CD4-positive, CD25-positive, alpha-beta regulatory T cell (primary cell): ENCODE measurements around the gene UGT1A7. TPM values are rescaled to one million over a fixed set of nuclear protein-coding genes. Genes with fewer than 3 reads are reported as not detected.

Experiments used
- ATAC-seq, 2 donors: fragments of 150-1000 bp; cut with Tn5 transposase; one replicate each; pipeline ENCODE4 v1.10.0; 2021; ENCODE audit warnings: low read depth in 2 of 2, moderate number of reproducible peaks in 2 of 2, moderate library complexity in 1 of 2
- DNase-seq, 3 donors: peaks; one replicate each; pipeline versions ENCODE4 v3.0.0 to v3.0.0-alpha.2; 2012 to 2022; ENCODE audit warnings: mixed read lengths in 1 of 3
- H3K27ac ChIP-seq: one replicate; pipeline ENCODE4 v1.7.0; 2013; ENCODE audit warnings: mild to moderate bottlenecking, low read length; ENCODE audit not compliant: insufficient read depth, poor library complexity, severe bottlenecking
- H3K27me3 ChIP-seq: one replicate; pipeline ENCODE4 v1.7.0; 2013; ENCODE audit warnings: low read length; ENCODE audit not compliant: control insufficient read depth, insufficient read depth
- H3K36me3 ChIP-seq: one replicate; pipeline ENCODE4 v1.7.0; 2013; ENCODE audit warnings: mild to moderate bottlenecking, low read length, moderate library complexity; ENCODE audit not compliant: control insufficient read depth, insufficient read depth
- H3K4me1 ChIP-seq: 2 replicates; pipeline ENCODE4 v1.7.0; 2013; ENCODE audit warnings: mild to moderate bottlenecking, low read length; ENCODE audit not compliant: insufficient read depth, control insufficient read depth, poor library complexity, severe bottlenecking
- H3K4me3 ChIP-seq: one replicate; pipeline ENCODE4 v1.7.0; 2013; ENCODE audit warnings: low read depth, mild to moderate bottlenecking, low read length, moderate library complexity
- H3K9me3 ChIP-seq, 2 experiments: 1 replicate in 1 of 2; 2 replicates in 1 of 2; pipeline ENCODE4 v1.7.0; 2013; ENCODE audit warnings: low read length in 2 of 2, mild to moderate bottlenecking in 1 of 2, moderate library complexity in 1 of 2; ENCODE audit not compliant: control insufficient read depth in 2 of 2
- H3K27ac Mint-ChIP-seq, 3 donors: one replicate each; pipeline ENCODE4 v1.8.0; 2020 to 2022; ENCODE audit warnings: mild to moderate bottlenecking in 3 of 3, mixed read lengths in 3 of 3, moderate library complexity in 2 of 3
- H3K27me3 Mint-ChIP-seq: one replicate; pipeline ENCODE4 v1.8.0; 2022; ENCODE audit warnings: mild to moderate bottlenecking, mixed read lengths
- H3K36me3 Mint-ChIP-seq: one replicate; pipeline ENCODE4 v1.8.0; 2020; ENCODE audit warnings: mixed read lengths
- H3K4me1 Mint-ChIP-seq, 4 donors: one replicate each; pipeline ENCODE4 v1.8.0; 2020 to 2022; ENCODE audit warnings: mixed read lengths in 4 of 4, mild to moderate bottlenecking in 1 of 4
- H3K4me3 Mint-ChIP-seq, 4 donors: one replicate each; pipeline ENCODE4 v1.8.0; 2020 to 2022; ENCODE audit warnings: mild to moderate bottlenecking in 4 of 4, mixed read lengths in 4 of 4, moderate library complexity in 3 of 4
- H3K9me3 Mint-ChIP-seq, 7 donors: one replicate each; pipeline ENCODE4 v1.8.0; 2020 to 2022; ENCODE audit warnings: mixed read lengths in 7 of 7, mild to moderate bottlenecking in 3 of 7, moderate library complexity in 2 of 7
- polyA plus RNA-seq, 4 donors: library from polyadenylated mRNA; unstranded; fragments of 300-500 nt; fragmentation: Illumina TruSeq; gene quantifications; one replicate each; pipeline ENCODE4 v1.2.3, GENCODE V29; 2021
- total RNA-seq: library from RNA; stranded (reverse); gene quantifications from one replicate; pipeline ENCODE4 v1.2.3, GENCODE V29; 2022

Gene UGT1A7
- total and polyA plus RNA-seq, 5 donors from 2014 or later, result not detected

DNA sequence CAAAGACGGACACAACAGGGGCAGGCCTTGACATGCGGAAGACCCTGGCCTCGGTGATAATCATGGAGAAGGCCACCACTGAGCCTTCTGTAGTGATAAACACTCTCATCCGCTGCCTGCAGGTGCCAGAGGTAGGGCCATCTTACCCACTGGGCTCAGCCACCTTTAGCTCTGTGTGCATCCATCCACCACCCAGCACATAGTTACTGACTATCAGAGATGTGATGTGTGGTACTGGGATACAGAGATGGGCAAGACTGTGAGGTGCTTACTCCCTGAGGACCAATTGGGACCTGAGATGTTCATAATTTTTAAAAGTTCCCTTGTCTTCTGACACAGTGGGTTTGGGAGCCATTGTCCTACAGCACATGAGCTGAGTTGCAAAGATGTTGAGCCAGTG lies 98.0 kb downstream of the UGT1A7 start:
- DNase-seq, result no peak
- no peaks in the 10 kb centered on the region for H3K4me1 ChIP-seq
- Mint-ChIP-seq H3K36me3 (no peaks in the 10 kb centered on the region), H3K4me1 (no peaks in the 10 kb centered on the region), H3K9me3 (peaks cover 0 to 17% (median 5%) of the 10 kb centered on the region in 7 donors), H3K27me3 (peaks cover 13% of the 10 kb centered on the region), H3K4me3 (no peak overlapping the region), H3K27ac (no peak overlapping the region)
- peaks cover 10% of the 10 kb centered on the region for H3K27me3 ChIP-seq
- no peak for ATAC-seq
- H3K4me3 ChIP-seq, result no peak overlapping the region
- peaks cover 2 to 11% of the 10 kb centered on the region in 2 experiments for H3K9me3 ChIP-seq
- H3K36me3 ChIP-seq, result no peaks in the 10 kb centered on the region
- no peak overlapping the region for H3K27ac ChIP-seq

DNA sequence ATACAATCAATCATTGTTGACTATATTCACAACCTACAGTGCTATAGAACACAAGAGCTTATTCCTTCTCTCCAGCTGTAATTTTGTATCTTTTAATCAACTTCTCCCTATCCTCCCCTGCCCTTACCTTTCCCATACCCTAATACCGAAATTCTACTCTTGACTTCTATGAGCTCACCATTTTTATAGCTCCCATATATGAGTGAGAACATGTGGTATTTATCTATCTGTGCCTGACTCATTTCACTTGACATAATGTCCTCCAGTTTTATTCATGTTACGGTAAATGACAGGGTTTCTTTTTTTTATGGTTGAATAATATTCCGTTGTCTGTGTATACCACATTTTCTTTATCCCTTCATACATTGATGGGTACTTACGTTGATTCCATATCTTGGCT lies 99.1 kb downstream of the UGT1A7 start:
- Mint-ChIP-seq H3K4me3 (no peak overlapping the region), H3K36me3 (no peaks in the 10 kb centered on the region), H3K4me1 (no peaks in the 10 kb centered on the region), H3K27ac (no peak overlapping the region), H3K9me3 (peaks cover 0 to 16% (median 4%) of the 10 kb centered on the region in 7 donors), H3K27me3 (peaks cover 13% of the 10 kb centered on the region)
- Histone ChIP-seq H3K9me3 (peaks cover 2 to 7% of the 10 kb centered on the region in 2 experiments), H3K4me1 (no peaks in the 10 kb centered on the region), H3K27ac (no peak overlapping the region), H3K27me3 (peaks cover 10% of the 10 kb centered on the region), H3K4me3 (no peak overlapping the region), H3K36me3 (no peaks in the 10 kb centered on the region)
- no peak for DNase-seq
- no peak for ATAC-seq

DNA sequence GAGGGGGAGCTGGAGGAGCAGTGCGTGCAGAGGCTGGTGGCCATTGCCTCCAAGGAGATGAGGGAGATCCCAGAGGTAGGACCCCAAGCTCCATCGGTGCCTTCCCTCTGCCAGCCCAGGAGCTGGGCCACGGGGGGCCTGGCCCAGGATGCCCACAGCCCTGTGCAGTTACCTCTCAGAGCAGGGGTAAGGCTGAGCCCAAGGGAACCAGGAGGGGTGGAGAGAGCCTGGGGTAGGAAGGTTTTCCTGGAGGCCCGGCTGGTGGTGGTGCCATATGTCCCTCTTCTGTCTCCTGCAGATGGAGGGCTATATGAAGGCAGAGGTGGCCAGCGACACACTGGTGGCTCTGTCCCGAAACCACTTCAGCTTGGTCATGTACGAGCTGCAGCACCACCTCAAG lies 107.9 kb downstream of the UGT1A7 start:
- Histone ChIP-seq H3K4me1 (no peaks in the 10 kb centered on the region), H3K27me3 (no peaks in the 10 kb centered on the region), H3K9me3 (no peaks in the 10 kb centered on the region), H3K27ac (no peak overlapping the region), H3K4me3 (no peak overlapping the region), H3K36me3 (no peaks in the 10 kb centered on the region)
- DNase-seq, result no peak
- no peaks in the 10 kb centered on the region for H3K36me3 Mint-ChIP-seq
- H3K27ac Mint-ChIP-seq, result no peak overlapping the region
- no peak for ATAC-seq
- H3K4me1 Mint-ChIP-seq, result peaks cover 0 to 5% (median 2%) of the 10 kb centered on the region in 4 donors
- H3K27me3 Mint-ChIP-seq, result peaks cover 5% of the 10 kb centered on the region
- H3K4me3 Mint-ChIP-seq, result no peak overlapping the region
- peaks cover 0 to 3% (median 0%) of the 10 kb centered on the region in 7 donors for H3K9me3 Mint-ChIP-seq

DNA sequence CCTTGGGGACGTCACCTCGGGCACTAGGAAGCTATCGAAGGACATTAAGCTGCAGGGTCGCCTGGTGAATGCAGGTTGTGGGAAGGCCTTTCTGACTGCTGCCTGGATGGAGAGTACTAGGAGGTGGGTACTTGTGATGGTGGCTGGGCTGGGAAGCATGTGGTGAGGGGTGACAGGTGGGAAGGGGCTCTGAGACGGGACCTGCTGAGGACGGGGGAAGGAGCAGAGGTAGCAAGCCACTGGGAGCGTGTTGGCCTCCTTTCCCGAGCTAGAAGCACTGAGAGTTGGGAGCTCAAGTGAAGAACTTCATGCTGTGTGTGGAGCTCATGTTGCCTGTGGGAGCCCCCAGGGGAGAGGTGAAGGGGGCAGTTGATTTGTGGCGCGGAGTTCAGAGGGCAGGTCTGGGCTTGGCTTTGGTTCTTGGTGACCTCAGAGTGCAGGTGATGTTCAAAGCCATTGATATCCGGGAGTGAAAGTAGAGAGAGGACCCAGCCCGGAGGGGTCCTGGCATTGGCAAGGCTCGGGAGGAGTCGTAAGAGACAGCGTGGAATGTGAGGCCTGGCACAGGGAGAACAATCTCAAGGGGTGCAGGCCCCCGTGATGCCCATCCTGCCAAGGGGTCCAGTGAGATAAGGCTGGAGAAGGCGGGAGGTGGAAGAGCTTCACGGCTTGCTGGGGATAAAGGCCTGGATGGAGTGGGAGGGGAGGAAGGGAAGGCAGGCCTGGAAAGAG lies 109.6 kb downstream of the UGT1A7 start:
- Histone ChIP-seq H3K27me3 (no peaks in the 10 kb centered on the region), H3K9me3 (no peaks in the 10 kb centered on the region), H3K36me3 (no peaks in the 10 kb centered on the region), H3K27ac (no peak overlapping the region), H3K4me3 (no peak overlapping the region), H3K4me1 (no peaks in the 10 kb centered on the region)
- Mint-ChIP-seq H3K9me3 (no peaks in the 10 kb centered on the region), H3K4me1 (peaks cover 0 to 5% (median 2%) of the 10 kb centered on the region in 4 donors), H3K36me3 (no peaks in the 10 kb centered on the region), H3K27ac (no peak overlapping the region), H3K4me3 (no peak overlapping the region), H3K27me3 (peaks cover 5% of the 10 kb centered on the region)
- ATAC-seq, result no peak
- no peak for DNase-seq

DNA sequence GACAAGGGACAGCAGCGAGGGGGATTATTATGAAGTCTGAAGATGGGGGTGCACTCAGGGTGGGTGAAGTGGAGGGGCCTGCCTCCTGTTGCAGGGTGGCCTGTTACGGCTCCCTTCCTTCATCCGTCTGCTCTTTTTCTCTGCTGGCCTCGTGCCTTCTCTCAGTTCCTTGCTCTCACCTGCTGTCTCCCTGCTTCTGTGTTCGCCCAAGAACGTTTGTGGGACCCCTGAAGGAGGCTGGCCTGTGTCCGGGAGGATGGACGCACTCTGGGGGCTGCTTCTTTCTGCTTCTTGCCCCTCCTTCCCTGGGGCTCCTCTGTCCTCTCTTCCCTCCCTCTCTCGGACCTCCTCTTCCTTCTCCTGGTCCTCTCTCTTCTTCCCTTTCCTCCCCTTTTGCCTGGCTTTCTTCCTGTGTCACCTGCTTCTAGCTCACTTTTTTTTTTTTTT lies 110.2 kb downstream of the UGT1A7 start:
- ATAC-seq (no peak), DNase-seq (no peak)
- Histone ChIP-seq H3K4me3 (no peak overlapping the region), H3K4me1 (no peaks in the 10 kb centered on the region), H3K9me3 (no peaks in the 10 kb centered on the region), H3K27ac (no peak overlapping the region), H3K36me3 (no peaks in the 10 kb centered on the region), H3K27me3 (no peaks in the 10 kb centered on the region)
- no peak overlapping the region for H3K4me3 Mint-ChIP-seq
- no peak overlapping the region for H3K27ac Mint-ChIP-seq
- no peaks in the 10 kb centered on the region for H3K36me3 Mint-ChIP-seq
- no peaks in the 10 kb centered on the region for H3K9me3 Mint-ChIP-seq
- H3K27me3 Mint-ChIP-seq, result peaks cover 7% of the 10 kb centered on the region
- peaks cover 0 to 5% (median 2%) of the 10 kb centered on the region in 4 donors for H3K4me1 Mint-ChIP-seq

DNA sequence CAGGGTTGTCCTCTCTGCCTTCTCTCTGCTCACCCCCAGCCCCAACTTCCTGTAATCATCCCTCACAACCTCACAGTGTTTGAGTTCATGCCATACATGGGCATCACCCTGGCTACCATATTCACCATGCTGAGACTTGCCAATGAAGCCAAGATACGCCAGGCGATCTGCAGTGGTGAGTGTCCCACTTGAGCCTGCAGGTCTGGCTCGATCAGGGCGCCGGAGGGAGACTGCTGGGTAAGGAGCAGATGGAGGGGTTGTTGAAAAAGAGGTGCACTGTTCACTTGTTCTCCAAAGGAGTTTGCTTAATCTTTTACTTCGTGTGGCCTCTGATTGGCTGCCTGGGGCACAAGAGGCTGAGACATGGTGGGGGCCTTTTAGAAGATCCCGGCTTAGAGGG lies 111.0 kb downstream of the UGT1A7 start:
- Mint-ChIP-seq H3K27ac (no peak overlapping the region), H3K9me3 (no peaks in the 10 kb centered on the region), H3K4me1 (peaks cover 0 to 5% (median 2%) of the 10 kb centered on the region in 4 donors), H3K27me3 (peaks cover 9% of the 10 kb centered on the region), H3K36me3 (no peaks in the 10 kb centered on the region), H3K4me3 (no peak overlapping the region)
- H3K27me3 ChIP-seq, result no peaks in the 10 kb centered on the region
- DNase-seq, result no peak
- no peaks in the 10 kb centered on the region for H3K4me1 ChIP-seq
- ATAC-seq, result no peak
- no peak overlapping the region for H3K4me3 ChIP-seq
- H3K27ac ChIP-seq, result no peak overlapping the region
- H3K9me3 ChIP-seq, result no peaks in the 10 kb centered on the region
- no peaks in the 10 kb centered on the region for H3K36me3 ChIP-seq

DNA sequence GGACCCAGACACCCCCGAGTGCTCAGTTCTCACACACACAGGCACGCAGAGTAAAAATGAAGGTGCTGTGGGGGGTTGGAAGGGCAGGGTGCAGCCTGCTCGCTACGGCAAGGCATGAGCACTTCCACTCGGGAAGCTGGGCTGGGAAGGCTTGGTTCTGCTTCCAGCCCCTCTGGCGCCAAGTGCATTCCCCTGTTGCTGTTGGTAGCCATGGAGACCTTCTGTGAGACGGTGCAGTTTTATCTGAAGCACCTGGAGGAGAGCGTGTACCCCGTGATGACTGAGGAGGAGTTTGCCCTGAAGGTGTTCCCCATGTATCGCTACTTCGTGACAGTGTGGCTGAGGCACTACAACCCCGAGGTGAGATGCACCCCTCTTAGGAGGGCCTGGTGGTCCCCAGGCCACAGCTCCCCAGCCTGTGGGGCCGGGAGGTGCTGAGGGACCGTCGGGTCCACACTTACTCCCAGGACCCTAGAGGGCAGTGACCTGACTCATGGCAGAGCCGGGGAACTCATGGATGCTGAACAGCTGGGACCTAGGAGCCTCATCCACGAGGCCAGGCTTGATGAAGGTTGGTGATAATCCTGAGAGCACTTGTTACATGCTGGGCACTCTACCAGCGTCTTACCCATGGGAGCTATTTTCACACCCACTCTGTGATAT lies 111.9 kb downstream of the UGT1A7 start:
- Histone ChIP-seq H3K4me3 (no peak overlapping the region), H3K9me3 (no peaks in the 10 kb centered on the region), H3K27me3 (no peaks in the 10 kb centered on the region), H3K27ac (no peak overlapping the region), H3K4me1 (no peaks in the 10 kb centered on the region), H3K36me3 (no peaks in the 10 kb centered on the region)
- DNase-seq (no peak), ATAC-seq (no peak)
- no peak overlapping the region for H3K4me3 Mint-ChIP-seq
- no peaks in the 10 kb centered on the region for H3K9me3 Mint-ChIP-seq
- no peak overlapping the region for H3K27ac Mint-ChIP-seq
- peaks cover 9% of the 10 kb centered on the region for H3K27me3 Mint-ChIP-seq
- peaks cover 0 to 5% (median 2%) of the 10 kb centered on the region in 4 donors for H3K4me1 Mint-ChIP-seq
- no peaks in the 10 kb centered on the region for H3K36me3 Mint-ChIP-seq
